Measurements from ENCODE around the gene SBK1.
"Not testable (repeated sequence)": the region's sequence is repeated elsewhere in the genome, so short reads cannot be mapped to it uniquely, and the experiment has no call there.

Gene SBK1

GRCh38 chr16:28291651-28292626 is at the start of gene SBK1:
SBK1 (plus strand) TSS chr16:28292525; CDS start chr16:28317392, 24,867 bp downstream.
- peak; percentile 21 for DNase-seq

GRCh38 chr16:28249483-28249882 is 42.8 kb upstream of the SBK1 start:
- DNase-seq: not testable (repeated sequence)

DNA sequence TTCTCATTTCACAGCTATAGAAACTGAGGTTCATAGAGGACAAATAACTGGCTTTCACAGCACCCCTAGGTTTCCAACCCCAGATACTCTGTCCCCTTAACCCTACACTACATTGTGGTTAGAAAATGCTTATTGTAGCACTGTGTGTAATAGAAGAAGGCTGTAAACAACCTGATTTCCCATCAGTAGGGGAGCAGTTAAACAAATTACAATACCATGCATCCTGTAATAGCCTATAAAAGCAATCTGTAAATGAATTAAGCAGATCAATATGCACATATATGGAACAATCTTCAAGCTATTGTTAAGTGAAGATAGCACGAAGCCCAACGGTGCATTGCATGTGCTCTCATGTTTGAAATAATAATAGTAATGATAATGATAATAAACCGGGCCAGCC is 41.3 kb upstream of the SBK1 start:
- no peak for DNase-seq

DNA sequence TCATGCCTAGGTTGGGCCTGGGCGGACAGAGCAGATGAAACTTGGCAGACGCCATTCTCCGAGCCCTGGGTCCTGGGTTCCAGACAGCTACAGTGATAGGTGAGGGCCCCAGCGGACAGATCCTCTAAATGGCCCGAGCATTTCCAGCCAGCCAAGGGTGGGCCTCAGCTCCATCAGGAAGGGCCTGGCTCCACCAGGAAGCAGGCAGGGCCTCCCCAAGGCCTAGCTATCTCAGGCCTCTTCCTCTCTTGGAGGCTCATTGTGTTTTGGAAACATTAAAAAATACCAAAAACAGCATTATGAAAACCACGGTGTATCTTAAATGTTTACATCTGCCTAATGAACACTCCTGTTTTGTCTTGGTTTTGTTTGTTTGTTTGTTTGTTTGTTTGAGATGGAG is 38.2 kb upstream of the SBK1 start:
- DNase-seq: no peak

DNA sequence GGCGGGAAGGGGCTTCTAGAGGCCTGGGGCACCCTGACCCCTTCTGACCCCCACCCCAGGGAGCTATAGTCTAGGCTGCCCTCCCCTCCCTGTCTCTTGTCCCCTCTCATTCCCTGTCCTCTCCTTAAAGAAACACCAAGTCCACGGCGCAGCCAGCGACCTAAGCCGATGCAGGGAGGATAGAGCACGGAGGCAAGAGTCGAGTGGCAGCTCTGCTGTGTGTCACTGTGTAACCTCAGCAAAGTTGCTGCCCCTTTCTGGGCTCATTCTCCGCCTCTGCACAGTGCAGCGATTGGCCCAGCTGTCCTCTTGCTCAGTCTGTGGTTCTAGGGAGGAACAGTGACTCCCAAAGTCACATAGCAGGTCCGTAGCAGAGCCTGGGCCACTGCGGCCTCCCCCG is 36.5 kb upstream of the SBK1 start:
- DNase-seq: no peak

DNA sequence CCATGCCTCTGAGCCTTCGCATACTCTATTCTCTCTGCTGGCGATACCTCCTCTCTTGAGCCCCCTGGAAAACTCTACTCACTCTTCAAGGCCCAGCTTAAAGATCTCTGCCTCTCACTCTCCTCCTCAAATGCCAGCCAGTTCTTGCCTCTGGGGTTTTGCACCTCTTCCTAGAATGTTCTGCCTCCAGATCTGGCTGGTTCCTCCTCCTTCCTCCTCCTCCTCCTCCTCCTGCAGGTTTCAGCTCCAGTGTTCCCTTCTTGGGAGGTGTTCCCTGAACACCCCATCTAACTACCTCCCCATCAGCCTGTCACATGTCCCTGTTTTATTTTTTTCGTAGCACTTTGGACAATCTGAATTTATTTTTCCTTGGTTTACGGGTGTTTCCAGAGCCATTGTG is 35.1 kb upstream of the SBK1 start:
- no peak for DNase-seq

GRCh38 chr16:28258567-28258966 is 33.8 kb upstream of the SBK1 start:
- DNase-seq: peak; percentile 2

- no peak for DNase-seq
These were observed 33.1 kb upstream of the SBK1 start for GRCh38 chr16:28259091-28259780.

GRCh38 chr16:28259781-28260150 is 32.6 kb upstream of the SBK1 start:
- no peak for DNase-seq

GRCh38 chr16:28260193-28260592 is 32.1 kb upstream of the SBK1 start:
- no peak for DNase-seq

DNA sequence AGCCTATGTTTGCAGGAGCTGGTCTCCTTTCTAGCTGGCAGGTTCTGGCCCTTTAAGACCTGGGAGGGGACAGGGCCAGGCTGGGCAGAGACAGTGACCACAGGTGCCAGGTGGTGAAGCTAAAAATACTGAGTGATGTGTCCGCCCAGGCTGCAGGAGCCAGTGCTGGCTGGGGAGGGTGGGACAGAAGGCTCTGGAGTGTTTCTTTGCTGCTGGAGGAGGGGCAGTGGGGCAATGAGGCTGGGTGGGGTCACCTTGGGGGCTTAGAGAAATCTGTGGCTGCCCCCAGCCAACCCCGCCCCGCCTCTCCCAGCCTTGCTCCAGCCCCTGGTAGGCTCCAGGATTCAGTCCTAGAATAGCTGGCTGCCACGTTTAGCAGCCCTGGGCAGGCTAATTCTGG is 30.4 kb upstream of the SBK1 start:
- DNase-seq: no peak

DNA sequence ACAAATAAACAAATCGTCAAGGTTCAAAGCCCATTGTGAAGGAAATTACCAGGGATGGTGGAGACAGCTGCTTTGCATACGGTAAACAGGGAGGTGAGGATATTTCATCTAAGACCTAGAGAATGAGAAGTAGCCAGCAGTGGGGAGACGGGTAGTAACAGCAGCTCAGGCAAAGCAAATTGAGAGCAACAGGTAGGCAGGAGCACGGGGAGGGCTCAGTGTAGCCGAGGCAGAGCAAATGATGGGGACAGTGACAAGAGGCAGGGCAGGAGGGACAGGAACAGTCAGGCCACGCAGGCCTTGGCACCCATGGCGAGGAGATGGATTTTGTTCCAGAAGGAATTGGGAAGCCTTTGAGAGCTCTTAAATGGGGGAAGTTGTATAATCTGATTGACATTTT is 29.0 kb upstream of the SBK1 start:
- DNase-seq: no peak

DNA sequence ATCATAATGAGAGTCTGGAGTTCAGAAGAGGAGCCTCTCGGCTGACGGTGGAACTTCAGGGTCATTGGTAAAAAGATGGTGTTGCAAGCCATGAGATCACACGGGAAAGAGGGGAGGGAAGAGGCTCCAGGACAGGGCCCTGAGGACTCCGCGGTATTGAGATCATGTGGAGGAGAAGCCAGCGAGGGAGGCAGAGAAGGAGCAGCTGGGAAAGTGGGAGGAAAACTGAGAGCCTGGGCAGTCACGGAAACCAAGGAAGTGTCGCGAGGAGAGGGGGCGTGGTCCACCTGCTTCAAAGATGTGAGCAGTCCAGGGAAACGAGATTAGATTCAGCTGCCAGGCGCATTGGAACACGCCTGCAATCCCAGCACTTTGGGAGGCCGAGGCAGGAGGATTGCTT is 27.7 kb upstream of the SBK1 start:
- no peak for DNase-seq

DNA sequence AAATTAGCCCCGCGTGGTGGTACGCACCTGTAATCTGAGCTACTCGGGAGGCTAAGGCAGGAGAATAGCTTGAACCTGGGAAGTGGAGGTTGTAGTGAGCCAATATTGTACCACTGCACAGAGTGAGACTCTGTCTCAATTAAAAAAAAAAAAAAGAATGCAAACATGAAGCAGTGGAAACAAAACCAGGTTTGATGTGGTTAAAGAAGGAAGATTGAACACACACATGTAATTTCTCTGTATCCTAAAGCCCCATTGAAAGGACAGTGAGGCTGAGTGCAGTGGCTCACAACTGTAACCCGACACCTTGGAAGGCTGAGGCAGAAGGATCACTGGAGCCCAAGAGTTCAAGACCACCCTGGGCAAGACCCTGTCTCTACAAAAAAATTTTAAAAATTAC is 26.5 kb upstream of the SBK1 start:
- no peak for DNase-seq

GRCh38 chr16:28267356-28267755 is 25.0 kb upstream of the SBK1 start:
- DNase-seq: no peak

DNA sequence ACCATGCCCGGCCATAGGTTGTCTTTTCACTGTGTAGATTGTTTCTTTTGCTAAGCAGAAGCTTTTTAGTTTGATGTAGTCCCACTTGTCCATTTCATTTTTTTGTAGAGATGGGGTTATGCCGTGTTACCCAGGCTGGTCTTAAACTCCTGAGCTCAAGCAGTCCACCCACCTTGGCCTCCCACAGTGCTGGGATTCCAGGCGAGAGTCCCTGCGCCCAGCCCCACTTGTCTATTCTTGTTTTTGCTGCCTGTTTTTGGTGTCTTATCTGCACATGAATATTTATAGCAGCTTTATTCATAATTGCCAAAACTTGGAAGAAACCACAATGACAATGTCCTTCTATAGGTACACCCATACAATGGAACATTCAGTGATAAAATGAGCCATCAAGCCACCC is 18.8 kb upstream of the SBK1 start:
- no peak for DNase-seq

DNA sequence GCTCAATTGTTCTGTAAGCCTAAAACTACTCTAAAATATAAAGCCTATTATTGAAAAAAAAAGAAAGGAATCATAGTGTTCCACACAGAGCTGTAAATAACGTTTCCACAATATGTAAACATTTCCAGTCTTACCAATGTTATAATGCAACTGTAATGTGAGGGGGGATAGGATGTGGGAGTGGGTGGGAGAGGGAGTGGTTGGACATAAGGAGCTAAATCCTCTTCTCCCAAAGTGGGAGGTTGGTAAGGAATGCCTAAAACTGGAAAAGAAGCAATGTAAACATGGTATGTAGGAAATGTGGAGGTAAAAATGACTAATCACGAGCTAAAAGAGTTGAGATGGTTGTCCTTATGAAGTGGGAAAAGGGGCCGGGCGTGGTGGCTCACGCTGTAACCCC is 17.6 kb upstream of the SBK1 start:
- no peak for DNase-seq

- DNase-seq: no peak
These were observed 16.0 kb upstream of the SBK1 start for GRCh38 chr16:28276301-28276700.

GRCh38 chr16:28277537-28278388 is 14.6 kb upstream of the SBK1 start:
- peak; percentile 70 for DNase-seq

GRCh38 chr16:28279006-28279405 is 13.3 kb upstream of the SBK1 start:
- DNase-seq: no peak

GRCh38 chr16:28280881-28281836 is 11.2 kb upstream of the SBK1 start:
- no peak for DNase-seq

GRCh38 chr16:28282045-28282444 is 10.3 kb upstream of the SBK1 start:
- DNase-seq: no peak
